Measurements from ENCODE around the gene REM2. TPM values are rescaled to one million over a fixed set of nuclear protein-coding genes. Genes with fewer than 3 reads are reported as not detected.

Gene REM2
- total RNA-seq, 1 donor from 2014 or later: under 0.01 TPM

- Histone ChIP-seq H3K27ac (ENCODE audit: low read depth, low read length) (no peak overlapping the region), H3K27me3 (ENCODE audit: control insufficient read depth in 3 of 3, insufficient read depth in 3 of 3, low read length in 3 of 3) (no peaks in the 10 kb centered on the region), H3K36me3 (ENCODE audit: control insufficient read depth in 3 of 3, insufficient read depth in 3 of 3, low read length in 3 of 3) (peaks cover 48 to 57% (median 52%) of the 10 kb centered on the region in 3 donors), H3K9ac (ENCODE audit: low read depth in 1 of 3, low read length in 3 of 3) (no peak overlapping the region), H3K4me1 (ENCODE audit: control insufficient read depth in 3 of 3, insufficient read depth in 3 of 3, low read length in 3 of 3) (peaks cover 13 to 16% (median 15%) of the 10 kb centered on the region in 3 donors), H3K9me3 (ENCODE audit: control insufficient read depth in 3 of 3, low read length in 3 of 3) (no peaks in the 10 kb centered on the region), H3K4me3 (ENCODE audit: low read length in 3 of 3) (no peak overlapping the region)
These were observed 7.8 kb upstream of the REM2 start for GRCh38 chr14:22875003-22875747.

- H3K9me3 ChIP-seq (ENCODE audit: control insufficient read depth in 3 of 3, low read length in 3 of 3): no peaks in the 10 kb centered on the region
- H3K27ac ChIP-seq (ENCODE audit: low read depth, low read length): no peak overlapping the region
- H3K27me3 ChIP-seq (ENCODE audit: control insufficient read depth in 3 of 3, insufficient read depth in 3 of 3, low read length in 3 of 3): no peaks in the 10 kb centered on the region
- no peak overlapping the region for H3K9ac ChIP-seq (ENCODE audit: low read depth in 1 of 3, low read length in 3 of 3)
- peaks cover 48 to 57% (median 52%) of the 10 kb centered on the region in 3 donors for H3K36me3 ChIP-seq (ENCODE audit: control insufficient read depth in 3 of 3, insufficient read depth in 3 of 3, low read length in 3 of 3)
- H3K4me1 ChIP-seq (ENCODE audit: control insufficient read depth in 3 of 3, insufficient read depth in 3 of 3, low read length in 3 of 3): peaks cover 8 to 10% (median 9%) of the 10 kb centered on the region in 3 donors
- no peak overlapping the region for H3K4me3 ChIP-seq (ENCODE audit: low read length in 3 of 3)
These were observed 7.2 kb upstream of the REM2 start for GRCh38 chr14:22875748-22876319.

GRCh38 chr14:22877000-22877501 lies 6.0 kb upstream of the REM2 start:
- H3K36me3 ChIP-seq (ENCODE audit: control insufficient read depth in 3 of 3, insufficient read depth in 3 of 3, low read length in 3 of 3): peaks cover 48 to 57% (median 52%) of the 10 kb centered on the region in 3 donors

GRCh38 chr14:22878271-22879246 lies 4.5 kb upstream of the REM2 start:
- Histone ChIP-seq H3K36me3 (ENCODE audit: control insufficient read depth in 3 of 3, insufficient read depth in 3 of 3, low read length in 3 of 3) (peaks cover 45 to 53% (median 52%) of the 10 kb centered on the region in 3 donors), H3K4me1 (ENCODE audit: control insufficient read depth in 3 of 3, insufficient read depth in 3 of 3, low read length in 3 of 3) (peaks cover 0 to 2% (median 0%) of the 10 kb centered on the region in 3 donors), H3K9me3 (ENCODE audit: control insufficient read depth in 3 of 3, low read length in 3 of 3) (no peaks in the 10 kb centered on the region), H3K9ac (ENCODE audit: low read depth in 1 of 3, low read length in 3 of 3) (no peak overlapping the region), H3K27ac (ENCODE audit: low read depth, low read length) (no peak overlapping the region), H3K27me3 (ENCODE audit: control insufficient read depth in 3 of 3, insufficient read depth in 3 of 3, low read length in 3 of 3) (peaks cover 9 to 16% (median 12%) of the 10 kb centered on the region in 3 donors), H3K4me3 (ENCODE audit: low read length in 3 of 3) (no peak overlapping the region)

More at GRCh38 chr14:22877000-22877501, 6.0 kb upstream of the REM2 start:
- Histone ChIP-seq H3K9me3 (ENCODE audit: control insufficient read depth in 3 of 3, low read length in 3 of 3) (no peaks in the 10 kb centered on the region), H3K27me3 (ENCODE audit: control insufficient read depth in 3 of 3, insufficient read depth in 3 of 3, low read length in 3 of 3) (peaks cover 0 to 2% (median 2%) of the 10 kb centered on the region in 3 donors), H3K27ac (ENCODE audit: low read depth, low read length) (no peak overlapping the region), H3K4me3 (ENCODE audit: low read length in 3 of 3) (no peak overlapping the region), H3K9ac (ENCODE audit: low read depth in 1 of 3, low read length in 3 of 3) (no peak overlapping the region), H3K4me1 (ENCODE audit: control insufficient read depth in 3 of 3, insufficient read depth in 3 of 3, low read length in 3 of 3) (peaks cover 7 to 8% (median 7%) of the 10 kb centered on the region in 3 donors)

GRCh38 chr14:22882064-22882463 lies 958 bp upstream of the REM2 start:
- Histone ChIP-seq H3K9me3 (ENCODE audit: control insufficient read depth in 3 of 3, low read length in 3 of 3) (no peaks in the 10 kb centered on the region), H3K27me3 (ENCODE audit: control insufficient read depth in 3 of 3, insufficient read depth in 3 of 3, low read length in 3 of 3) (peaks cover 15 to 36% (median 29%) of the 10 kb centered on the region in 3 donors), H3K4me1 (ENCODE audit: control insufficient read depth in 3 of 3, insufficient read depth in 3 of 3, low read length in 3 of 3) (peaks cover 0 to 7% (median 6%) of the 10 kb centered on the region in 3 donors), H3K4me3 (ENCODE audit: low read length in 3 of 3) (no peak overlapping the region), H3K27ac (ENCODE audit: low read depth, low read length) (no peak overlapping the region), H3K9ac (ENCODE audit: low read depth in 1 of 3, low read length in 3 of 3) (no peak overlapping the region), H3K36me3 (ENCODE audit: control insufficient read depth in 3 of 3, insufficient read depth in 3 of 3, low read length in 3 of 3) (peaks cover 16 to 23% (median 22%) of the 10 kb centered on the region in 3 donors)

- H3K27me3 ChIP-seq (ENCODE audit: control insufficient read depth in 3 of 3, insufficient read depth in 3 of 3, low read length in 3 of 3): peaks cover 15 to 36% (median 33%) of the 10 kb centered on the region in 3 donors
- peaks cover 0 to 7% (median 6%) of the 10 kb centered on the region in 3 donors for H3K4me1 ChIP-seq (ENCODE audit: control insufficient read depth in 3 of 3, insufficient read depth in 3 of 3, low read length in 3 of 3)
- peaks cover 11 to 17% (median 16%) of the 10 kb centered on the region in 3 donors for H3K36me3 ChIP-seq (ENCODE audit: control insufficient read depth in 3 of 3, insufficient read depth in 3 of 3, low read length in 3 of 3)
- H3K9me3 ChIP-seq (ENCODE audit: control insufficient read depth in 3 of 3, low read length in 3 of 3): no peaks in the 10 kb centered on the region
- H3K4me3 ChIP-seq (ENCODE audit: low read length in 3 of 3): no peak overlapping the region
- H3K27ac ChIP-seq (ENCODE audit: low read depth, low read length): no peak overlapping the region
- peak overlapping the region in 1 of 3 donors; percentile 8 for H3K9ac ChIP-seq (ENCODE audit: low read depth in 1 of 3, low read length in 3 of 3)
These were observed 371 bp upstream of the REM2 start for GRCh38 chr14:22882529-22883172.

- H3K4me3 ChIP-seq (ENCODE audit: low read length in 3 of 3): no peak overlapping the region
These were observed 1.2 kb downstream of the REM2 start for GRCh38 chr14:22884076-22884737.

GRCh38 chr14:22884738-22885523 lies 1.9 kb downstream of the REM2 start:
- peaks cover 0 to 7% (median 6%) of the 10 kb centered on the region in 3 donors for H3K4me1 ChIP-seq (ENCODE audit: control insufficient read depth in 3 of 3, insufficient read depth in 3 of 3, low read length in 3 of 3)
- H3K9me3 ChIP-seq (ENCODE audit: control insufficient read depth in 3 of 3, low read length in 3 of 3): no peaks in the 10 kb centered on the region
- no peak overlapping the region for H3K27ac ChIP-seq (ENCODE audit: low read depth, low read length)

More at GRCh38 chr14:22884076-22884737, 1.2 kb downstream of the REM2 start:
- H3K9me3 ChIP-seq (ENCODE audit: control insufficient read depth in 3 of 3, low read length in 3 of 3): no peaks in the 10 kb centered on the region
- H3K36me3 ChIP-seq (ENCODE audit: control insufficient read depth in 3 of 3, insufficient read depth in 3 of 3, low read length in 3 of 3): peaks cover 0 to 3% (median 1%) of the 10 kb centered on the region in 3 donors
- H3K27me3 ChIP-seq (ENCODE audit: control insufficient read depth in 3 of 3, insufficient read depth in 3 of 3, low read length in 3 of 3): peaks cover 15 to 39% (median 36%) of the 10 kb centered on the region in 3 donors
- H3K9ac ChIP-seq (ENCODE audit: low read depth in 1 of 3, low read length in 3 of 3): no peak overlapping the region
- H3K27ac ChIP-seq (ENCODE audit: low read depth, low read length): no peak overlapping the region
- H3K4me1 ChIP-seq (ENCODE audit: control insufficient read depth in 3 of 3, insufficient read depth in 3 of 3, low read length in 3 of 3): peaks cover 0 to 7% (median 6%) of the 10 kb centered on the region in 3 donors

More at GRCh38 chr14:22884738-22885523, 1.9 kb downstream of the REM2 start:
- Histone ChIP-seq H3K36me3 (ENCODE audit: control insufficient read depth in 3 of 3, insufficient read depth in 3 of 3, low read length in 3 of 3) (no peaks in the 10 kb centered on the region), H3K9ac (ENCODE audit: low read depth in 1 of 3, low read length in 3 of 3) (no peak overlapping the region), H3K4me3 (ENCODE audit: low read length in 3 of 3) (no peak overlapping the region), H3K27me3 (ENCODE audit: control insufficient read depth in 3 of 3, insufficient read depth in 3 of 3, low read length in 3 of 3) (peaks cover 15 to 39% (median 36%) of the 10 kb centered on the region in 3 donors)

Data from skeletal muscle tissue (tissue), 4 donors.